HG03439 (cell line): ENCODE data around the gene GPR137.

ENCODE experiments used
- ATAC-seq: cut with Tn5 transposase; IDR thresholded peaks from one replicate; pipeline ENCODE4 v1.9.1; 2021; ENCODE audit warnings: mild to moderate bottlenecking, moderate library complexity; ENCODE audit not compliant: unreplicated experiment

The GPR137 gene

DNA sequence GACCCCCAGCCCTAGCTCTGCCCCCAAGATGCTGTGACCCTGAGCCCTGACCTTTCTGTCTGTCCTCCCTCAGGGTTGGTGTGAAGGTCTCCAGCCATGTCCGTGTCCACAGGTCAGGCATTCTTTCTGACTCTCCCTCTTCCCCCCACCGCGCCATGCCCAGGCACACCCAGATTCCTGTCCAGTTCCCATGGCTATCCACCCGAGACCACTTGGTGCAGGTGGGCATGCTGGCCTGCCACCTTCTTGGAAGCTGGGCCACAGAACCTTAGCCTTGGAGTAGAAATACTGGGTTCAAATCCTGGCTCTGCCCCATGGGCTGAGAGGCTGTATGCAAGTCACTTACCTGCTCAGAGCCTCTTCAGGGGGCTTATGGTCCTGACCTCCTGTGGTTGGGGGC lies 36.6 kb upstream of the GPR137 start:
- ATAC-seq, result no peak

DNA sequence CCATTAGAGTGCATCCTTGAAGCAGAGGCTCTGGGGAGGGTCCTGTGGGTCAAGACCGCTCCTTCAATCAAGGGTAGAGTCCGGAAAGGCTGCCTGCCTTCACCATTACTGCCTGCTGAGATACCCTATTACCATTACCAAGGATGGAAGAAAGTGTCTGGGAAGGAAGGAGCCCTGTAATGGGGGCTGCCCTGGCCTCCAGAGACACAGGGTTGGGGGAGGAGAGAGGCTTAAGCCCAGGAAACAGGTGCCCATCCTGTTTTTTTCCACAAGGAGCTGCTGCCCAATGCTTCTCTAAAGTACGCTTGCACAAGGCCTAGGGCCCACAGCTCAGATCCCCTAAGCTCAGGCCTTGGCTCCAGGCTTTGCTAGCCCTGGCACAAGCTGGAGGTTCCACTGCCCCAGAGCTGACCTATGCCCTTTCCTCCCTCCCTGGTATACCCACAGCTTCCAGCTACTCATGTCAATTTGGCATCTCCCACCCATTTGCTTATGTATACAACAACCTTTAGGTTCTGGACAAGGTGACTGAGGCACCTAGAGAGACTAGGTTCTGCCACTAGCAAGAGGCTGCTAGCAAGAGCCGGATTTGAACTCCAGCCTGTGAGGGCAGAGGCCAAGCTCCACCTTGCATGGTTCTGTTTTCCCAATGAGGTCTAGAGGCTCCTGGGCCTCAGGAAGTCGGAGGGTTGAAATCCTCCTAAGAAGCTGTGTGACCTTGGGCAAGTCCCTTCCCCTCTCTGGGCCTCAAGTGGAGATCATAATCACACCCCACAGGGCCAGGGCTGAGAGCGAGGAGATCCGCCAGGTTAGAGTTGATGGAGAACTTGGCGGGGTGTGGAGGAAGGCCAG lies 35.9 kb upstream of the GPR137 start:
- ATAC-seq, result no peak

DNA sequence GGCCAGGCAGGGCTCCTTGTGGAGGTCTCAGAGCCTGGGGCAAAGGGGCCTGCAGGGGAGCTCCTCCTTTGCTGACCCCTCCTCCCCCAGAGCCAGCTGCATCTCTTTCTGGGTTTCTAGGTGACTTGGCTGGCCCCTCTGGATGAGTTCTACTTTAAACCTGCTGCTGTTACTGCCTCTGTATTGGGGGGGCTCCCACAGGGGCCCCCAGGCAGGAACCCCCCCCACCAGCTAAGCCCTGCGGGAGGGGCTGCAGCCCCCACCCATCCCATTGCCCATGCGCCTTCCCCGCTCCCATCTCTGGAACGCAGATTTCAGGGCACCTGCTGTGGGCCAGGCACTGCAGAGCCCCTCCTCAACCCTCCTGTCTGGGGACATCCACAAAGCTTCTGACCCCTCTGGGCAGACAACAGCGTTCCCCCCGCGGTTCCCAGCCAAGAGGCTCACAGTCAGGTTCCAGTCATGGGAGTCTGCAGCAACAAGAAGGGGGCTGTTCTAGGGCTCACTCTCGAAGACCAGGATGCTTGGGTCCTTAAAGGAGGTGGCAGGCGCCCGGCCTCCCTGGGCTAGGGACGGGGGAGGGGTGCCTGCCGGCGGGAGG lies 35.1 kb upstream of the GPR137 start:
- ATAC-seq, result no peak

DNA sequence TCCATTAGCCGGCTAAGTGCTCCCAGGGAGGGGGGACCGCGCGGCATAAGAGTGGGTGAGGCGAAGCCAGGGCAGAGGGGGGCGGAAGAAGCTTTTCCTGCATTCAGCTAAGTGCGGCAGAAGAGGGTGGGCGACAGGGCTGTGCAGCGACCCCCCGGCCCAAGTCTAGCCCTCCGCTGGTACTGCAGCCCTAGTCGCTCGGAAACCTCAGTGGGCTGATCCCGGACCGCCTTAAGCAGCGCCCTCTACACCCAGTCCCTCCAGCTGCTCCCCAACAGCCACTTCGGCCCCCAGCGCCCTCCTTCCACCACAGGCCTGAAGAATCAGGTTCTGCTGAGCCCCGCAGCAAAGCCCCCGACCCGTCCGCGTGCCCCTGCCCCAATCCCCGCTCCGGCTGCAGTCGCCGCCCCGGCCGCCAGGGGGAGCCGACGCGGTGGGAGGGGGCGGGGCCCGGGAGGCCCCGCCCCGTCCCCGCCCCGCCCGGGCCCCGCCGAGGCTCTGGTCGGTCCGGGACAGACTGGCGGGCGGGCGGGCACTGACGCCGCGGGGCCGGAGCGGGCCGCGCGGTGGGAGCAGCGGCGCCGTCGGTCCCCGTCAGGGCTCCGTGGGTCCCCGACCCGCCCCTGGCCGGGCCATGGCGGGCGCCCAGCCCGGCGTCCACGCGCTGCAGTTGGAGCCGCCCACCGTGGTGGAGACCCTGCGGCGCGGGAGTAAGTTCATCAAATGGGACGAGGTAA lies 34.5 kb upstream of the GPR137 start, which contains the start of gene PLCB3:
TSS of gene PLCB3 (plus strand) at position 515 of the 737 bp plus-strand sequence. CDS start at position 635, 120 bp downstream.
- ATAC-seq, result no peak

DNA sequence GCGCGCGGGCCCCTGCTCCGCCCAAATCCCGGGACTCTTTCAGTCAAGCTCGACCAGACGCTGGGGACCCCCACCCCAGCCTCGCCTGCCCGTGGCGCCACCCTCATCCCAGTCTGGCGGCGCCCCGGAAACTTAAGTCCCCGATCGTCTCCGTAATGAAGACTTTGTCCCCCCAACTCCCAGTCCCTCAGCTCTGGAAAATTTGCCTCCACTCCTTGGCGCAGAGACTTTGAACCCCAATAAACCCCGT lies 34.0 kb upstream of the GPR137 start:
- ATAC-seq, result no peak

DNA sequence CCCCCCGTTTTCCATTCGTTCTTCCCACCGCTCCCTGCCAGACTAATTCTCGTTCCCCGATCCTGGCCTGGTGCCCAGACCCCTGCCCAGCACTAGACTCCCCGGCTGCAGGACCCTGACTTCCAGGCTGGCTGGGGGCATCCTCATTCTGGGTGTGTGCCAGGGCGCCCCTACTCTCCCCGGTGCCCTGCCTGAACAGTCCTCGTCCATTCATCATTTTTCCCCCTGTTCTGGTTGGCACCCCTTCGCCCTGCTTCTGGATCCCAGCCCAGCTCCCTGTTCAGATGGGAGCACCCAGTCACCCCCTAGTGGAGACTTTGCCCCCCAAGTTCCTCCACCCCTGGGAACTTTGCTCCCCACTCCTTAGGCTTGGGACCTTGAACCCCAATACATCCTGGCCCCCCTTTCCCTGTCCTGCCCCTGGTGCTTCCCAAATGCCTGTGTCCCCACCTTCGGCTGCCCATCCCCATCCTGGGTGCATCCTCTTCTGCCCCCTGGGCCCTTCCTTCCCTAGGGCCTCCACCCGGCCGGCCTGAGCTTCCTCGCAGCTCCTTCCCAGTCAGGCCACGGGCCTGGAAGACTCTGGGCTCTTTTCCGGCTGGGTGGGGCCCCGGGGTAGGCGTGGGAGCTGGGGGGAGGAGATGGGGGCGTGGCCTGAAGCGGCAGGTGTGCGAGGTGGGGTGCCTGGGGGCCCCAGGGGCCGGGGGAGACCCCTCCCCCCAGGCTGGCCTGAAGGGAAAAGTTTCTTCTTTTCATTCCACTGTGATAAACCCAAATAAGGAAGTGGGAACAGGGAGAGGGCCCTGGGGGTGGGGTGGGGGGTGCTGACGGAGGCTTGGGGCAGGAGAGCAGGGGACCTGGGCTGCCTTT lies 33.4 kb upstream of the GPR137 start:
- no peak for ATAC-seq

DNA sequence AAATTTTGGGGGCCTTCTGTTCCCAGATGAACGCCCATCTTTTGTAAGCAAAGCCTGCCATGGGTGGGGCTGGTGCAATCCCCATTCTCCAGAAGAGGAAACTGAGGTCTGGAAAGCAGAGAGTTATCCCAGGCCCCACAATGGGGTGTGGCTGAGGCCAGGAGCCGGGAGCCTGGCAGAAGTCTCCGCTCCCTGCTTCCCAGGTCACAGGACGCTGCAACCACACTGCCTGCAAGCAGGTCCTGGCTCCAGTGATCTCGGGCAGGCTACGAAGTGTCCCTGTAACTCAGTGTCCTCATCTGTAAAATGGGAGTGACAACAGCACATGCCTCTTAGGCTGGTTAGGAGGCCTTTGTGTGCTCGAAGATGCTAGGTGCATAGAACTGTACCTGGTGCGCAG lies 32.6 kb upstream of the GPR137 start:
- no peak for ATAC-seq

DNA sequence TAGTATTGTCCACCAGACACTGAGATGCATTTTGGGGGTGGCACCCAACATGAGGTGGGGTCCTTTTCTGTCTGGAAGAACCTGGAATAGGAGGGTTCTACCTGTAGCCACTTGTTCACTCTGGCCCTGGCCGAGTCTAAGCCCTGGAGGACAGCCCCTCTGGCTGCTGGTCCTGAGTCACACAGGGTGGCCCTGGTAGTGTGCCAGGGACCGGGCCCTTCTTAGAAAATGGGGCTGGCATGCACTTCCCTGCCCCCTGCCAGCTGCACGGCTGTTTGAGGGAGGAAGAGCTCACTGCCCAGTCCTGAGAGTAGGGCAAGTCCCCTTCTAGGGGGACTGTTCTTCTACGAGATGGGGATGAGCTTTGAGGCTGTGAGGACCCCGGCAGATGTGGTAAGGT lies 32.2 kb upstream of the GPR137 start:
- no peak for ATAC-seq

DNA sequence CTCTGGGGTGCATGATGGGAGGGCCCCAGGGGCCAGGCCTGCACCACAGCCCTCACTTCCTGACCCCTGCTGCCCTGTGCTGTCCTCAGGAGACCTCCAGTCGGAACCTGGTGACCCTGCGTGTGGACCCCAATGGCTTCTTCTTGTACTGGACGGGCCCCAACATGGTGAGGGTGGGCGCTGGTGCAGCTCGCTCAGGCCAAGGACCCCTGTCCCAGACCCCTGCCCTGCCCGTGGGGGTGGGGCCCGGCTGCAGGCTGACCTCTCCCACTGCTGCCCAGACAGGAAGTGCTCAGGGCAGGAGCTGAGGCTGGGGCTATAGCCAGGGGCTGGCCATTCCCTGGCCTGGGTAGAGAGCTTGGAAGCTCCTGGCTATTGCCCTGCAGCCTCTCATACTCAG lies 31.3 kb upstream of the GPR137 start:
- no peak for ATAC-seq

DNA sequence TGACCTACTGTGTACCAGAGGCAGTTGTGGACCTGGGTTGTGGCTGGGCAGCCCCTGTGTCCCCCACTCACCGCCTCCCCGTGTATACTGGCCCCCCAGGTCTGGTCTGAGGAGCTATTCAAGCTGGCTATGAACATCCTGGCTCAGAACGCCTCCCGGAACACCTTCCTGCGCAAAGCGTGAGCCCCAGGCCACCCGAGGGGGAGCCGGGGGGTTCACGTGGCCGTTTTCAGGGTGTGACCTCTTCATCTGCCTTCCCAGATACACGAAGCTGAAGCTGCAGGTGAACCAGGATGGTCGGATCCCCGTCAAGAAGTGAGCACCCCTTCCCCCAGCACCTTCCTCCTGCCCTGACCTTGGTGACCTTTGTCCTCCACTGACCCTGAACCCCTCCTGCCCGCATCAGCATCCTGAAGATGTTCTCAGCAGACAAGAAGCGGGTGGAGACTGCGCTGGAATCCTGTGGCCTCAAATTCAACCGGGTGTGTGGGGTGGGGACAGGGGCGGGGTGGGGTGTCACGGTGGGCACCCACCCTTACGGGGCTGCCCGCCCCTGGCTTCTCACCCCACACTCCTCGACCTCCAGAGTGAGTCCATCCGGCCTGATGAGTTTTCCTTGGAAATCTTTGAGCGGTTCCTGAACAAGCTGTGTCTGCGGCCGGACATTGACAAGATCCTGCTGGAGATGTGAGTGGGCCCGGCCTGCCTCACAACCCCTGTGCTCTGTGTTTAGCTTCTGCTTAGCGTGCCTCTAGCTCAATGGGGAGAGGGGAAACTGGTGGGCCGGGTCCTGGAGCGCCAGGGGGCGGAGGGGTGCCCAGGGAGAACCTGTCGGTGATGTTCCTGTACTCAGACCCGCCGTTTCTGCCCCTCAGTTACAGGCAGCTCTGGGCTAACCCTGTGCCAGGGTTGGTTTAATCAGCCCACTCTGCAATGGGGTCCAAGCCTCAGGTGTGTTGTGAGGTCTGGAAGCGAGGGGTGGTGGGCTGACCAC lies 30.2 kb upstream of the GPR137 start:
- no peak for ATAC-seq

DNA sequence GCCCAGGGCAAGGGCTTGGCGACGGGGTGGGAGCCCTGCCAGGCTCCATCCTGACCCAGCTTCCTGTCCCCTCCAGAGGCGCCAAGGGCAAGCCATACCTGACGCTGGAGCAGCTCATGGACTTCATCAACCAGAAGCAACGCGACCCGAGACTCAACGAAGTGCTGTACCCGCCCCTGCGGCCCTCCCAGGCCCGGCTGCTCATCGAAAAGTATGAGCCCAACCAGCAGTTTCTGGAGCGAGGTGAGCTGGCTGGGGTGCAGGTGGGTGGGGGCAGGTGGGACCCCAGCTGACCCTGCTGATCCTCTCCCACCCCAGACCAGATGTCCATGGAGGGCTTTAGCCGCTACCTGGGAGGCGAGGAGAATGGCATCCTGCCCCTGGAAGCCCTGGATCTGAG lies 29.3 kb upstream of the GPR137 start:
- ATAC-seq, result no peak

DNA sequence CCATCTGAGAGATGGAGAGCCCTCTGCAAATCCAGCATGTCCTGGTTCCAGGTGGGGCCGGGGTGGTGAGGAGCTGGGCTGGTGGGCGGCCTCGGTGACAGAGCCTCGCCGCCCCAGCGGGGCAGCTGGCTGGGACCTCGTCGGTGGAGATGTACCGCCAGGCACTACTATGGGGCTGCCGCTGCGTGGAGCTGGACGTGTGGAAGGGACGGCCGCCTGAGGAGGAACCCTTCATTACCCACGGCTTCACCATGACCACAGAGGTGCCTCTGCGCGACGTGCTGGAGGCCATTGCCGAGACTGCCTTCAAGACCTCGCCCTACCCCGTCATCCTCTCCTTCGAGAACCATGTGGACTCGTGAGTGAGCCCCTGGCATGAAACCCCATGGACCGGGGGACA lies 27.3 kb upstream of the GPR137 start:
- no peak for ATAC-seq

DNA sequence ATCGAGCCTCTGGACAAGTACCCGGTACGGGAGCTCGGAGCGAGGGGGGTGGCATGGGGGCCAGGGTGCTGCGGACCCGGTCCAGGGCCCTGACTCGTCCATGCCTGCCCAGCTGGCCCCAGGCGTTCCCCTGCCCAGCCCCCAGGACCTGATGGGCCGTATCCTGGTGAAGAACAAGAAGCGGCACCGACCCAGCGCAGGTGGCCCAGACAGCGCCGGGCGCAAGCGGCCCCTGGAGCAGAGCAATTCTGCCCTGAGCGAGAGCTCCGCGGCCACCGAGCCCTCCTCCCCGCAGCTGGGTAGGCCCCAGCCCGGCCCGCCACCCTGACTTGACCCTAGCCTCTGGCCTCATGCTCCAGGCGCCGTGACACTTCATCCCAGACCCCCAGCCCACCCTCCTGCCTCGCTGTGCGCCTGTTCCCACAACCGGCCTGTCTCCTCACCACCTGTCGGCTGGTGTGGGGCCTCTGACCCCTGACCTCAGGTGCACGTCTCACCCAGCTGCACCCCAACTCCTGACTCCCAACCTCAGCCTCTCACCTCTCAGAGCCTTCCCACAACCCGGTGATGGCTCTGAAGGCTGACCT lies 26.6 kb upstream of the GPR137 start:
- ATAC-seq, result no peak

DNA sequence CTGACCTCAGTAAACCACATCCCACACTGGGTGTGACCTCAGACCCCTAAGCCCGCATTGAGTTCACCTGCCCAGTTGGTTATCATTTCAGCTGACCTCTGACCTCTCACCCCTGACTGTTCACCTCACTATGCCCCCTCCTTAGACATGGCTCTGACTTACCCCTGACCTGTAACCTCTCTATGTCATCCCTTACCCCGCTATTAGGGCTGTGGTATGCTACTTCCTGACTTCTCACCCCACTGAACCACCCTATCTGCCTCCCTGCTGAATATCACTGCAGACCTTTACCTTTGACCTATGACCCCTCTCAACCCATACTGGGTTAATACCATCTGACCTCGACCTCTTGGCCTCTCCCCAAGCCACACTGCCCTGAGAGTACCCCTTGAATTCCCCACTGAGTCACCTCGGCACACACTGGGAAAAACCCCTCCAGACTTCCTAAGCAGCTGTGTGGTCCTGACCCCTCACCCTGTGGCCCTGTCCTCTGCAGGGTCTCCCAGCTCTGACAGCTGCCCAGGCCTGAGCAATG lies 26.0 kb upstream of the GPR137 start:
- no peak for ATAC-seq

DNA sequence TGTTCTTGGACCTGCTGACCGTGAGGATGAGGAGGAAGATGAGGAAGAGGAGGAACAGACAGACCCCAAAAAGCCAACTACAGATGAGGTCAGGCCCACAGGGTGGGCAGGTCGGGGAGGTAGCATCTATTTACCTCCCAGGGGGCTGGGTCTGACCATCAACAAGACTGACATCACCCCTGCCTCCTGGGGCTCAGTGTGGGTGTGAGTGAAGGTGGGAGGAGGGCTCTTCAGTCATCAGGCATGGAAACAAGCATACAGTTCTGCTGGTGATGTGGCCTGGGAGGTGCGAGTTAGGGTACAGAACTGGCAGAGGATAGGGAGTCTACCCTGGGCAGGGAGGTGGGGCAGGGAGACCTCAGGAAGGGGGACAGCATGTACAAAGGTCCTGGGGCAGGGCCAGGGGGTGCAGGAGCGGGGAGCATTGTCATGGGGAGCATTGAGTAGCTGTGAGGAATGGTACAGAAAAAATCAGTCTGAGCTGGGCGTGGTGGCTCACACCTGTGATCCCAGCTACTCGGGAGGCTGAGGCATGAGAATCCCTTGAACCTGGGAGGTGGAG lies 25.4 kb upstream of the GPR137 start:
- ATAC-seq, result no peak

DNA sequence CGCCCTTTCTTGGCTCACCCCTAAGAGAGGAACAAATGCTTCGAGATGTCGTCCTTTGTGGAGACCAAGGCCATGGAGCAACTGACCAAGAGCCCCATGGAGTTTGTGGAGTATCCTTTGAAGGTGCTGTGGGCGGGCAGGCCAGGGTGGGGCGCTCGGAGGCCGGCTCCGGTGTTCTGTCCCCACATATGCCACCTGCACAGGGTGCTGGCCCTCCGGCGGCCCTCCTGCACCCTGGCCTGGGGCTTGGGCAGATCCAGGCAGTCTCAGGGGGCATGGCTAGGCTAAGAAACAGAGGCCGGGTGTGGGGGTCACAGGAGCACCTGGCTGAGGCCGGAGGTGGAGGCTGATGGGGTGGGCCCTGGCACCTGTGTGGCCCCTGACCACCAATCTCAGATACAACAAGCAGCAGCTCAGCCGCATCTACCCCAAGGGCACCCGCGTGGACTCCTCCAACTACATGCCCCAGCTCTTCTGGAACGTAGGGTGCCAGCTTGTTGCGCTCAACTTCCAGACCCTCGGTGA lies 24.0 kb upstream of the GPR137 start:
- ATAC-seq, result no peak

DNA sequence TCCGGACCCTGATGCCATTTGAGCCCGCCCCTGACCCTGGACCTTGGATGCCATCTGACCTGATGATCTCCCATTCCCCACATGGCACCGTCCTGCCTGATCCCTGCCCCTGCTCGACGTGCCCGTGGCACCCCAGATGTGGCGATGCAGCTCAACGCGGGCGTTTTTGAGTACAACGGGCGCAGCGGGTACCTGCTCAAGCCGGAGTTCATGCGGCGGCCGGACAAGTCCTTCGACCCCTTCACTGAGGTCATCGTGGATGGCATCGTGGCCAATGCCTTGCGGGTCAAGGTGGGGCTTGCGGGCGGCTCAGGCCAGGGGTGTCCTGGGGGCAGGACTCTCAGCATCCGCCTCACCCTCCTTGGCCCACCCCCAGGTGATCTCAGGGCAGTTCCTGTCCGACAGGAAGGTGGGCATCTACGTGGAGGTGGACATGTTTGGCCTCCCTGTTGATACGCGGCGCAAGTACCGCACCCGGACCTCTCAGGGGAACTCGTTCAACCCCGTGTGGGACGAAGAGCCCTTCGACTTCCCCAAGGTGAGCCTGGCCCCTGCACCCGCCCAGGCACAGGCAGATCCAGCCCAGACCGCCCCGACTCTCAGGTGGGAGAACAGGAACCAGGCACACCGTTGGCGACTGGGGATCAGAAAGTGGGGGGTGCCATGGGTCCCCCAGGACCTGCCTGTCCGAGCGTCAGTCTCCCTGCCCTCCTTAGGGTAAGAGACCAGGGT lies 23.2 kb upstream of the GPR137 start:
- ATAC-seq, result no peak
